ENCODE results near the gene ADAMTS6. TPM values are rescaled to one million over a fixed set of nuclear protein-coding genes. Genes with fewer than 3 reads are reported as not detected.

ADAMTS6 gene
- total and polyA plus RNA-seq, 2 of the 13 experiments (the other 11 are each of a cell fraction or from before 2014, with no cell fraction given): 3.1 to 8.2 TPM

GRCh38 chr5:65190328-65191053 is 291.2 kb downstream of the ADAMTS6 start:
- POLR2A ChIA-PET: no interaction called here
- FAIRE-seq (no peak), DNase-seq (ENCODE audit: low spot score) (no peak), ATAC-seq (no peak)
- intact Hi-C loops (cut with micrococcal nuclease; ENCODE audit: unreplicated experiment): no loop called here
- no peaks in the 10 kb centered on the region for H4K20me1 ChIP-seq (ENCODE audit: insufficient read depth, low read length)
- no peaks in the 10 kb centered on the region for H3K79me2 ChIP-seq (ENCODE audit: insufficient read depth, low read length)
- H3K27ac ChIP-seq (ENCODE audit: extremely low read length, insufficient read depth, low read length): no peak overlapping the region
- no peaks in the 10 kb centered on the region for H3K27me3 ChIP-seq (ENCODE audit: control insufficient read depth in 1 of 2, insufficient read depth in 2 of 2, low read length in 2 of 2)
- H2AFZ ChIP-seq (ENCODE audit: low read length): no peak overlapping the region
- no peak overlapping the region for H3K4me3 ChIP-seq (replicated peaks in 1 of 3; ENCODE audit: insufficient read depth in 1 of 3, low read depth in 2 of 3, low read length in 3 of 3)
- H3K9ac ChIP-seq (ENCODE audit: insufficient read depth, low read depth, low read length): no peak overlapping the region
- no peaks in the 10 kb centered on the region for H3K9me3 ChIP-seq (ENCODE audit: low read length)
- no peaks in the 10 kb centered on the region for H3K36me3 ChIP-seq (replicated peaks in 1 of 2; ENCODE audit: control insufficient read depth in 1 of 2, insufficient read depth in 2 of 2, low read length in 2 of 2)
- no peak overlapping the region for H3K4me2 ChIP-seq (ENCODE audit: low read depth, low read length)
- CTCF ChIA-PET (ENCODE audit: low intra/inter-chr PET ratio, low total read pairs): no interaction called here
- 64% methylated on average over 3 of the region's 3 CpGs for WGBS (ENCODE audit: low lambda C conversion rate)
- peaks cover 4% of the 10 kb centered on the region for H3K4me1 ChIP-seq (ENCODE audit: insufficient read depth, low read length)
- no TSS peak for BruUV-seq (replicated peaks)
- in situ Hi-C loops (cut with HindIII; ENCODE audit: extremely low pct_ligation_motif_present, low pct_unique_long_range_greater_than_20kb): no loop called here
- no peak for TF ChIP-seq RFXAP (CRISPR knock-in tag; IDR thresholded peaks at IDR 0.05; ENCODE audit: borderline replicate concordance)
- no peak for TF ChIP-seq ZNF414 (CRISPR knock-in tag; IDR thresholded peaks at IDR 0.05)
- TF ChIP-seq, protein P1, sequence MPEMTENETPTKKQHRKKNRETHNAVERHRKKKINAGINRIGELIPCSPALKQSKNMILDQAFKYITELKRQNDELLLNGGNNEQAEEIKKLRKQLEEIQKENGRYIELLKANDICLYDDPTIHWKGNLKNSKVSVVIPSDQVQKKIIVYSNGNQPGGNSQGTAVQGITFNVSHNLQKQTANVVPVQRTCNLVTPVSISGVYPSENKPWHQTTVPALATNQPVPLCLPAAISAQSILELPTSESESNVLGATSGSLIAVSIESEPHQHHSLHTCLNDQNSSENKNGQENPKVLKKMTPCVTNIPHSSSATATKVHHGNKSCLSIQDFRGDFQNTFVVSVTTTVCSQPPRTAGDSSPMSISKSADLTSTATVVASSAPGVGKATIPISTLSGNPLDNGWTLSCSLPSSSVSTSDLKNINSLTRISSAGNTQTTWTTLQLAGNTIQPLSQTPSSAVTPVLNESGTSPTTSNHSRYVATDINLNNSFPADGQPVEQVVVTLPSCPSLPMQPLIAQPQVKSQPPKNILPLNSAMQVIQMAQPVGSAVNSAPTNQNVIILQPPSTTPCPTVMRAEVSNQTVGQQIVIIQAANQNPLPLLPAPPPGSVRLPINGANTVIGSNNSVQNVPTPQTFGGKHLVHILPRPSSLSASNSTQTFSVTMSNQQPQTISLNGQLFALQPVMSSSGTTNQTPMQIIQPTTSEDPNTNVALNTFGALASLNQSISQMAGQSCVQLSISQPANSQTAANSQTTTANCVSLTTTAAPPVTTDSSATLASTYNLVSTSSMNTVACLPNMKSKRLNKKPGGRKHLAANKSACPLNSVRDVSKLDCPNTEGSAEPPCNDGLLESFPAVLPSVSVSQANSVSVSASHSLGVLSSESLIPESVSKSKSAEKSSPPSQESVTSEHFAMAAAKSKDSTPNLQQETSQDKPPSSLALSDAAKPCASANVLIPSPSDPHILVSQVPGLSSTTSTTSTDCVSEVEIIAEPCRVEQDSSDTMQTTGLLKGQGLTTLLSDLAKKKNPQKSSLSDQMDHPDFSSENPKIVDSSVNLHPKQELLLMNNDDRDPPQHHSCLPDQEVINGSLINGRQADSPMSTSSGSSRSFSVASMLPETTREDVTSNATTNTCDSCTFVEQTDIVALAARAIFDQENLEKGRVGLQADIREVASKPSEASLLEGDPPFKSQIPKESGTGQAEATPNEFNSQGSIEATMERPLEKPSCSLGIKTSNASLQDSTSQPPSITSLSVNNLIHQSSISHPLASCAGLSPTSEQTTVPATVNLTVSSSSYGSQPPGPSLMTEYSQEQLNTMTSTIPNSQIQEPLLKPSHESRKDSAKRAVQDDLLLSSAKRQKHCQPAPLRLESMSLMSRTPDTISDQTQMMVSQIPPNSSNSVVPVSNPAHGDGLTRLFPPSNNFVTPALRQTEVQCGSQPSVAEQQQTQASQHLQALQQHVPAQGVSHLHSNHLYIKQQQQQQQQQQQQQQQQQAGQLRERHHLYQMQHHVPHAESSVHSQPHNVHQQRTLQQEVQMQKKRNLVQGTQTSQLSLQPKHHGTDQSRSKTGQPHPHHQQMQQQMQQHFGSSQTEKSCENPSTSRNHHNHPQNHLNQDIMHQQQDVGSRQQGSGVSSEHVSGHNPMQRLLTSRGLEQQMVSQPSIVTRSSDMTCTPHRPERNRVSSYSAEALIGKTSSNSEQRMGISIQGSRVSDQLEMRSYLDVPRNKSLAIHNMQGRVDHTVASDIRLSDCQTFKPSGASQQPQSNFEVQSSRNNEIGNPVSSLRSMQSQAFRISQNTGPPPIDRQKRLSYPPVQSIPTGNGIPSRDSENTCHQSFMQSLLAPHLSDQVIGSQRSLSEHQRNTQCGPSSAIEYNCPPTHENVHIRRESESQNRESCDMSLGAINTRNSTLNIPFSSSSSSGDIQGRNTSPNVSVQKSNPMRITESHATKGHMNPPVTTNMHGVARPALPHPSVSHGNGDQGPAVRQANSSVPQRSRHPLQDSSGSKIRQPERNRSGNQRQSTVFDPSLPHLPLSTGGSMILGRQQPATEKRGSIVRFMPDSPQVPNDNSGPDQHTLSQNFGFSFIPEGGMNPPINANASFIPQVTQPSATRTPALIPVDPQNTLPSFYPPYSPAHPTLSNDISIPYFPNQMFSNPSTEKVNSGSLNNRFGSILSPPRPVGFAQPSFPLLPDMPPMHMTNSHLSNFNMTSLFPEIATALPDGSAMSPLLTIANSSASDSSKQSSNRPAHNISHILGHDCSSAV (CRISPR knock-in tag; IDR thresholded peaks at IDR 0.05; ENCODE audit: borderline replicate concordance): no peak
- TF ChIP-seq ZNF556 (CRISPR knock-in tag; IDR thresholded peaks at IDR 0.05; ENCODE audit: borderline replicate concordance): no peak
- TF ChIP-seq CBX2 (IDR thresholded peaks at IDR 0.05; ENCODE audit: low read depth, low read length): no peak
- no peak for TF ChIP-seq CBX2 (CRISPR knock-in tag; IDR thresholded peaks at IDR 0.05; ENCODE audit: low read depth)
- no peak for TF ChIP-seq KDM2A (CRISPR knock-in tag; IDR thresholded peaks at IDR 0.05; ENCODE audit: borderline replicate concordance, low read depth)
- no peak for TF ChIP-seq ZNF790 (CRISPR knock-in tag; IDR thresholded peaks at IDR 0.05; ENCODE audit: borderline replicate concordance)
- no peak for TF ChIP-seq ZBTB10 (CRISPR knock-in tag; IDR thresholded peaks at IDR 0.05; ENCODE audit: borderline replicate concordance)
- no peak for TF ChIP-seq SRF (IDR thresholded peaks at IDR 0.05; ENCODE audit: low read depth, low read length)
- no peak for TF ChIP-seq LCORL (IDR thresholded peaks at IDR 0.05)
- no peak for TF ChIP-seq LCORL (CRISPR knock-in tag; IDR thresholded peaks at IDR 0.05)
- TF ChIP-seq ZNF724P (CRISPR knock-in tag; IDR thresholded peaks at IDR 0.05; ENCODE audit: borderline replicate concordance): no peak
